ENCODE measurements around the gene ATG5.
"Not testable (repeated sequence)": the region's sequence is repeated elsewhere in the genome, so short reads cannot be mapped to it uniquely, and the experiment has no call there.

ATG5 gene

DNA sequence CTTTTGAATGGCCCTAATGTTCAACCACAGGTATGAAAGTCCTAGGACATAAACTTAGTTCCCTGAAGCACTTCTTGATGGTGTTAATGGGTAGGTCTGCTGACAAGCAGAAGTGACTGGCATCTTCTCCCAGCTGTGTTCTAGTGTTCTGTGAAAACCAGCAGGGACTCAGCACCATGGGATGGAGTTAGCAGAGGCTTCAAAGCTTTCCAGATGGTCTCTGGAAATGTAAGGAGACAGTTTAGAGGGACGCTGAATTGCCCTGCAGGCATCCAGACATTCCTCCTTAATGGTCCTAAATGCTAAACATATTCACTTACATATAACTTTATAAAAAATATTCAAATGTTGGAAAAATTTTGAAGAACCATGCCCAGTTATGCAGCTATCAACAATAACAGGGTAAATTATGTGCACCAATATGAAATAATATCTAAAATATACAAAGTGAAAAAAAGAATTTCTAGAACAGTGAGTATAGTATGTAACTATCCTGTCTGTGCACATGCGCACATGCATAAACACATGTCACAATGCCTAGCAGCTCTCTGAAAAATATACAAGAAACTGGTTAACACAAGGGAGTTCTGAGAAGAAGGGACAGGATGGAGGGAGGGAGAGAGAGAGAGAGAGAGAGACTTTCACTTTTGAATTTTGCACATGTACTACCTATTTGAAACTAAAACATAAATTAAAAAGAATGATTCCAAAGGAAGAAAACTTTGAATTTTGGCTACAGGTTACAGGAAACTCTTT is 152.3 kb downstream of the ATG5 start:
- no peak for DNase-seq

DNA sequence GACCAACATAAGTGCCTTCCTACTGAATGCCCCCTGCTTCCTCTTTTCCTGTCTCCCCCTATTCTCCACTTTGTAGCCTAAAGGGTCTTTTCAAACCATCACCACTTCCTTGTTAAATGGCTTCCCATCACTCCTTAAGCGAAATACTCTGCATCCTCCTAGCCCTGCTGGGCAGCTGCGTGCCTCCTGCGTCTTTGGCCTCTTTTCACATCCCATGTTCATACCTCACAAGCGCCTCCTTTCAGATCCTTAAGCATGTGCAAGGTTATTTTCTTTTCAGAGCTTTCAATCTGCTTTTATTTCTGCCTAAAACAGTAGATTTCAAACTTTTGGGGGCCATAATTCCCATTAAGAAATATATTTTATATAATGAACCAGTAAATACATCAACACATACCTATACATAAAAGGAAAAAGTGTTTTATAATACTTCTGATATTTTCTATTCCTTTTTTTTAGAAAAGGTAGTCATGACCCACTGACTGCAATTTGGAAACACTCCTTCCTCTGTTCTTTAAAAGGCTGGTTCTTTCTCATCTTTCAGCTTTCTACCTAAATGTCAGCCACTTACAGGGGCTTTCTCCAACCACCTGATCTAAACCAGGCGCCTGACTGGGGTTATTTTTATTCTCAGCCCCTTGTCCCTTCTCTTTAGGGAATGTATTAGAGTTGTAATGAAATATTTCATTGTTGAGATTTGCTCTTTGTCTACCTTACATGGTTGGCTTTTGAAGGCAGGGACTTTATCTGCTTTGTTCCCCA is 155.3 kb downstream of the ATG5 start:
- DNase-seq: no peak

DNA sequence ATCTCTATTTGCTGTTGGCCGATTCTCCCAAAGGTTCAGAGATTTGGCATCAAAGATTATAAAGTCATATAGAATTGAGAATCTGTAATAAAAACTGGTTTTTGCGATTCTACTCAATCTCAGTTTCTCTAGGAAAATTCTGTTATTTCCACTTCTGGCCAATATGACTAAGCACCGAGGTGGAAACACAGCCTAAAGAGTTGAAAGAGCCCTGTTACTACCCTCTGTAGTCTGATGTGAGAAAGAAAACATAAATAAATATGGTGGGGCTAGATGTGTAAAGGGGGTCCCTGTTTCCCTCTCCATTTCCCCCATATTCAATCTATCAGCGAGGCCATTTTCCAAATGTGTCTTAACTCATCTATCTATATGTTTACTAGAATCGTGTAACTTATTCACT is 156.0 kb downstream of the ATG5 start:
- DNase-seq: no peak

DNA sequence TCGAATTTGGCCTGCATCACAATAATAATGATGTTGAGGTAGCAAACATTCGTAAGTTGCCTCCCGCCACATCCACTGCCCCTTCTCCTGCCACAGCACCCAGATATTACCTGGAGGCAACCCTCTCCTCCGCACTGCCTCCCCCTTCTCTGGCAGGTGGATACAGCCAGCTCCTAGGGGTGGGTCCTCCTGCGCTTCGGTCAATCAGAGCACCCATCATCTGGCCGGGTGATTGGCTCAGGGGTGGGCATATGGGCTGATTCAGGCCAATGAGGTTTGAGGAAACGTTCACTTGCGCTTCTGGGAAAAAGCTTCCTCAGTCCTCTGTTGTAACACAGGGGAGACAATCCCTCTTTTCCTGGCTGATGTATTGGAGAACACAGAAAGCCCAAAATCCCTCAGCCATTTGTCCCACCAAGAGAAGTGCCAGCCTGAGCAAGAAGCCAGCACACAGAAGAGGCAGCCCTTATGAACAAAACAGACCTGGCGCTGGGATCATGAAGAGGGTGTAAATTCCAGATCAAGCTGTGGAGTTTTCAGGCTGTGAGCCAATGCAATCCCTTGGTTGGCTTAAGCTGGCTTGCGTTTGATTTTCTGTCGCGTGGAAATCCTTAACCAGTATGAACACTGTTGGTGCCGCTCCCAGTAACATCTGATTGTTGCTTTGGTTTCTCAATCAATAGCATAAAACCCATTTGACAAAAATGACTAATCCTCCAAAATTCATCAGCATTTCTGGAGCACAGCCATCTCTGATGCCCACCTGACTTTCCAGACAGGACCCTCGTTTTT is 157.3 kb downstream of the ATG5 start:
- DNase-seq: no peak

DNA sequence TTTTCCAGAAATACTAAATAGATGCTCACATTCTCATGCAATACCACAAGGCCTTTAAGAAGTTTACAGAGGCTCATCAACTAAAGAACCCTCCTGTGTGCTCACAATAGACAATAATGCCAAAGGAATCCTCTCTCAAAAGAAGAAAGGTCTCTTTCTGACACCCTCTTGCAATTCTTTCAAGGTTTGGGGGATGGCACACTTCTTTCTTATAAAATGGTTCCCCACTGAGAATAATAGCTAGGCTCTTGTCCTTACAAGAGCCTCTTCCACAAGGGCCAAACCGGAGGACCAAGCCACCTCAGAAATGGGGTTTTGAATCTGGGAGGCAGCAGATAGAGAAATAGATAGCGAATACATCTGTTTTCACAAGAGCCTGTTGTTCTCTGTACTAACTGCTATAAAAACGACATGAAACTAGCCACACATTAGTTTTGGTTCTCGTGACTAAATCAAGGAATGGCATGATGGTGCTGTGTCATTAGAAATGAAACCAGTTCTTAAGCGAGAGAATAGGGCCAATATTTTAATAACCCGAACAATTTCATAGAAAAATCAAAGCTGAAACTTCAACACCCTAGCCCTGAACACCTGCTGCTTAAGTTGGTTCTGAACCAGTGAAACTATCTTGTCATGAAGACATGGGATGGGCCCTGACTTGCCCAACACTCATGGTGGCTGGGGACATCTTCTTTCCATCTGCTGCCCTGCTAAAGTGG is 158.3 kb downstream of the ATG5 start:
- DNase-seq: no peak

DNA sequence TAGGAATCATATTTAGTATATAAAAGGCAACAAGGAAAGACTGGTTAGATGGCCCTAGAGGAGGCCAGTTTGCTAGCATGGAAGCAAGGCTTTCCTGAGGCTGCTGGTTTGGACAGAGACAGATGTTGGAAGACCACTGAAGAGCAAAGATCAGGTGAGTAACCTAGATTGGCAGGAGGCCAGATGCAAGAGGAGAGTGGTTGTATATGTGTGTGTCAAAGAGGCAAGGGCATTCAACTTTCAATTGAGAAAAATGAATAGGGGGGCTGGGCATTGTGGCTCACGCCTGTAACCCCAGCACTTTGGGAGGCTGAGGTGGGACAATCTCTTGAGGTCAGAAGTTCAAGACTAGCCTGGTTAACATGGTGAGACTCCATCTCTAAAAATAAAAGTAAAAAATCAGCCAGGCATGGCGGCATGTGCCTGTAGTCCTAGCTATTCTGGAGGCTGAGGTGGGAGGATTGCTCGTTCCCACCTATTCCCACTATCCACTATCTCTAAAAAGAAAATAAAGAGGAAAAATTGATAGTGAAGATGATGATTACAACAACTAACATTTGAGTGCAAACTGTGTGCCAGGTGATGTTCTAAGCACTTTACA is 159.6 kb downstream of the ATG5 start:
- DNase-seq: no peak

DNA sequence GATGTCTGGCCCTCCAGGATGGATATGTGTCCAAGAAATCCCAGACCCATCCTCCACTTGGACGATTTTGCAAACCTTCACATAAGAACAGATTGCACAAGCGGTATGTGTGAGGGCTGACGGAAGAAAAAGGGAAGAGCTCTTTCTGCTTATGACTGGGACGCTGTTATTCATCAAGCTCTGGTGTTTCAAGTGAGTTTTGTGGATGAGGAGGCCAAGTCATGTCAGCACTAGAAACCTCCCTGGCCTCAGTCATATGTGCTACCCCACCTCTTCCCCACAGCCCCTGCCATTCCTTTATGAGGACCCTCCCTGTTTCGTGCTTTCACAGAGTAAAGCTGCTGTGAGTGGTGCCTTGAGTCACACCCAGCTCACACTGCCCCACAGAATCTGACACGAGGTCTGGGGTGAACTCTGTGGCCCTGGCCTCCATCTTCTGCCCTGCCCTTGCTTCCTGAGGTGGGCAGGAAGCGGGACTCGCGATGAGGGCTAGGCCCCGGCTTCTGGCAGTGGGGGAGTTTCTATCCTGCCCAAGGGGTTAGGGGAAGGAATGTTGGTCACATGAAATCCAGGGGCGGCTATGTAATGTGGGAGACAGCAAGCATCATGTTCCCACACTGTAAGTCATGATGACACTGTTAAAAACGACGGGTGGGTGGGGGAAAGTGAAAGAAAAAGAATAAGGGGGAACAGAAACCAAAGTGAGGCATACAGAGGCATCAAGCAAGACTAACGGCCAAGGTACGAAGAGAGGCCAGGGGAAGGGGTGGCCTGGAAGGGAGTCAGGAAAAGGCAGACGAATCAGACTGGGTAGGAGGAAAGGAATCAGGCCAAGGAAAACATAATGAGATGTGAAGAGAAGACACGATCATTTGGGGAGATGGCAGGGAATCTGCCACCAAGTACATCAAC is 161.3 kb downstream of the ATG5 start:
- no peak for DNase-seq

DNA sequence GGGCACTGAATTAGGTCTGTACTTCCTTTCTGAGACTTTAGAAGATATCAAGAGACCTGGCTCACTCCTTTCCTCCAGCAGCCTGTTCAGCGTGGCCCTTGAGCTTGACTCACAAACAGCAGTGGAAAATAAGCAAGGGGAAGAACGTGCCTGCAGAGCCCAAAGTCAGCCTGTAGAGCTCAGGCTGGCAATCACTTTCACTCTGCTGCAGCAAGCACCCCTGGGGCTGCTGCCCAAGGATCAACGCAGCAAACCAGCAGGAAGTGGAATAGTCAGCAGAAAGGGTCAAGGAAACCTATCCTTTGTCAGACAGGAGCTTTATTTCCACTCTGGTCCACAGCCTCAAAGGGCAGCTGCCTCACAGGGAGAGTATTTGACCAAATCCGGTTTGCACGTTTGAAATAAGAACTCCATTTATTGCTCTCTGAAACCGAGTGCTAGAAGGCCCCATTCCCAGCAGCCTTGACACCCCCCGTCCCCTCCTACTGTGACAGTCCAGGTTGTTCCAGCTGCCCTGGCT is 162.1 kb downstream of the ATG5 start:
- no peak for DNase-seq

DNA sequence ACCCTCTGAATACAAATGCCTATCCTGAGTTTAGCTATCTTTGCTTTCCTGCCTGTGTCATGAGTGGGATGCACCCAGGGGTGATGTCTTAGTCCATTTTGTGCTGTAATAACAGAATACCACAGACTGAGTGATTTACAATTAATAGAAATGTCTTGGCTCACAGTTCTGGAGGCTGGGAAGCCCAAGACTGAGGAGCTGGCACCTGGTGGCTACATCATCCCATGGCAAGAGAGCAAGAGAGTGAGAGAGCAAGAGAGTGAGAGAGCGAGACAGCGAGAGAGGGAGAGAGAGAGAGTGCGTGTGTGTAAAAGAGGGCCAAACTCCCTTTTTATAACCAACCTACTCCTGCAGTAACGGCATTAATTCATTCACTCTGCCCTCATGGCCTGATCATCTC is 162.6 kb downstream of the ATG5 start:
- no peak for DNase-seq

DNA sequence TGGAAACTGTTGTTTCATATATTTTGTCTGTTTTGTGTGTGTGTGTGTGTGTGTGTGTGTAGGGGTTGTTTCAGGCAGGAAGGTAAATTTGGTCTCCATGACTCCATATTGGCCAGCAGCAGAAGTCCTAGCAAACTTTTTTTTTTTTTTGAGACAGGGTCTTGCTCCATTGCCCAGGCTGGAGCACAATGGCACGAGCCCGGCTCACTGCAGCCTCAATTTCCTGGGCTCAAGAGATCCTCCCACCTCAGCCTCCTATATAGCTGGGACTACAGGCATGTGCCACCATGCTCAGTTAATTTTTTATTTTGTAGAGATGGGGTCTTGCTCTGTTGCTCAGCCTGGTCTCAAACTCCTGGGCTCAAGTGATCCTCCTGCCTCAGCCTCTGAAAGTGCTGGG is 163.7 kb downstream of the ATG5 start:
- DNase-seq: no peak

DNA sequence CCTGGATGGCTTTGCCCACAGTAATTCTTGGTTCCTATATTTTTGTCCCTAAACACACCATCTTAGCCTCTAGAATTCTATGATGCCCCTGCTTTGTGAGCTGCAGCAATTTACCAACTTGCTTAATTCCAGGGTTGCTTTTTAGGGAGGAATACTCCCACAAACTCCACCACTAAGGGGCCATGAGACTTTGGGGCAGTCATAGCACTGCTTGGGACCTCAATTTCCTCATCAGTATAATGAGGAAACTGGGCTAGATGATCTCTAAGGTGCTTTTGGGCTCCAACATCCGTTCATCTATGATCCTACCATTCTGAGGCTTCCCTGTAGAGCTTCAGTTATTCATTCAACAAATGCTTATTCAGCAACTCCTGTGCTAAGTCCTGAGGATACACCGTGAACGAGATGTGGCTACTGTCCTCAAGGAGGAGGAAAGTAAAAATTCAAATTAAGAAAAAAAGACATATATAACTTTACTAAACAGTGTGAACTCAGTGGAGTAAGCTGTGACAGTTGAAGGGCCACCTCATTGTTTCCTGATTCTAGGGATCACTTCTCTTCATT is 164.2 kb downstream of the ATG5 start:
- DNase-seq: no peak

DNA sequence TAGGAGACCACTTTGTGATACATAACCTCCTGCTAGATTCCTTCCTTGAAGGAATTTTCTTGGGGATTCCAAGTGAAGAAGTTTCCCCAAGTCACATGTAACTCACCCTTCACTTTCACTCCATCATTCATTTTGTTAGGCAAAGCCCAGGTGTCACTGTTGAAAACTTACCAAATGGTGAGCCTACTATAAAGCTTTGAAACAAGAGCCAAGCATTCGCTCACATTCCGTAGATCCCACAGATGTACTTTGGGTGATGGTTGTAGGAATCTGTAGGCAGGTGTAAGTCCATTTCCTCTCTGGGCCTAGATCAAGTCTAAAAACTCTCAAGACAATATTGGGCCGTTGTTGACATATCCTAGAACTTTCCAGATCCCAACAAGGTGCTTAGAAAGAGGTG is 165.4 kb downstream of the ATG5 start:
- DNase-seq: no peak

DNA sequence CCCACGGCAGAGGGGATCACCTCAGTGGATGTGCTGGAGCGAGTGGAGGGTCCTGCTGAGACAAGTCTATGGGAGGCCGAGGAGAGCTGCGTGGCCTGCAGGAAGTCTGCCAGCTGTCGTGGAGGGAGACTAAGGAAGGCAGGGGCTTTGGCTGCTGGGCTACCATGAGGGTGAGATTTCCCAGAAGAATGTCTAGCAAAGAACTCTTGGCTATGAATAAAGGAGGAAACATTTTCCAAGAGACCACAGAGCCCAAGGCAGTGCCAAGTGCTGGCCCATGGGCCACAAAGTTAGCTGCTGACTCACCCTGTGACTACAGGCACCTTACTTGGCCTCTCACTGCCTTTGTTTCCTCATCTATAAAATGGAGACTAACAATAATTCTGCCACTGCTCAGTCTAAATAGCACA is 166.0 kb downstream of the ATG5 start:
- DNase-seq: no peak

DNA sequence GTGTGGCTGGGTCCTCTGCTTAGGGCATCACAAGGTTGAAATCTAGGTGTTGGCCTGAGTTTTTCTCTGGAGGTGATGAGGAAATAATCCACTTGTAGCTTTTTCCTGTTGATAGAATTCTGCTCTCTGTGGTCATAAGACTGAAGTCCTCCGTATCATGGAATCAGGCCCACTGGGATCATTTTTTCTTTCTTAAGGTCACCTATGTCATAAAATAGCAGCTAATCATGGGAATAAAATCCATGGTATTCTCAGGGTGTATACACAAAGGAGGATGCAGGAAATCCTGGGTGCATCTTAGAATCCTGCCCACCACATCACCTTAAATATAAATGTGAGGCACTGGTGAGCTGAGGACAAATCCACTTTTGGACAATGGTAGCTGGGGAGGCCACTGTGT is 166.7 kb downstream of the ATG5 start:
- DNase-seq: no peak

DNA sequence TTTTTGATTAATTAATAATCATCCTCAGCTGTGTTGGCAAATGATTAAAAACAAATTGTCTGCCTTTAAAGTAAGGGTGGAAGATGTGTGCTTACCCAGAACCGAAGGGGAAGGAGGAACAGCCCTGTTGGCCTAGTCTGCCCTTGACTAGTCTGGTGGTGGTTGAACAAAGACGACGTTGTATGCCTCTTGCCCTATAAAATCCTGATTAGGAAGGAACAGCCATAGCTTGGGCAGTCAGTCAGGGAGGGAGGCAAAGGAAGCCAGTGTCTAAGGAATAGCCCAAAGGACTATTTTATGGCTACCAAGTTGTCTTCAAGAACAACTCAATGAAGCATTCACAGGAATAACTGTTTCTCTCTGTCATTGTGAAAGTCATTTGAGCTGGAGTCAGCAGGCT is 168.7 kb downstream of the ATG5 start:
- no peak for DNase-seq

DNA sequence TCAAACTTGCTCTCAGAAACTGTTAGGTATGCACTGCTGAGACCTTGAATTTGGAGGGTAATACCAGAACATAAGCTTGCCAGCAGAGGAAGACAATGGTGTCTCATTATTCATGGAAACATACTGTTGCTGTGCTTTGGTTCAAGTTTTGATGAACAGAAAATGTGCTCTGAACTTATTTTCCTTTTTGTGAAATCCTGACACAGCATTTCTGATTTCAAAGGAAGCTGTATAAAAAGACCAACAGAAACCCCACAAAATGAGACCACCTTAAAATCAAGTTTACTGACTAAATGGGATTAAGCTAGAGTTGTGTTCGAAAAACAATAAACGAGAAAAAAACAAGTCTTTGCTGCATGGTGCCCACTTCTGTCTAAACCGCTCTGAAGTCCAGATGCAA is 169.1 kb downstream of the ATG5 start:
- DNase-seq: no peak

DNA sequence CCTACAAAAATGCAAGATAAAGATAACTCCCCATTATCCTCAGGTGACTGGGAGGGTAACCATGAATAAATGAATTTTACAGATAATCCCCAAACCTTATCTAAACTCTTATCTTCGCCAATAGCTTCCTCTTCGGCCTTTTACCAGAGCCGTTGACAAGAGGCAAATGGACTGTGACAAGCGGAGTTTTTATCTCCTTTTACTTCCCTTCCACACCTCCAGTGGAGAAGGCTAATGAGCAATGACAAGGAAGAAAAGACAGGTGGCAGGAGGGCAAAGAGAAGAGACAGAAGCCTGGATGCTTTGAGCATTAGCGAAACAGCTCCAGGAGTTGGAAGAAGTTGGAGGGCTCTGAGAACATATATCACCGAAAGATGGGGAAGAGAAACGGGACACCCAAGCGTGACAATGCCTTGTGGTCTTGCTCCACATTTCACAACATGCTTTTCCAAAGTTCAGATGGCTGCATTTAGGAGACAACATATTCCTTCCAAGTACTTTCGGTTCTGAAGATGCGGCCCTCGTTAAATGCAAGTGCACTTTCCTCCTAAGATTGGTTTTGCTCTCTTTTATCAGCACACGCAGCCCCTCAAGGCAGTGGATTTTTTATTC is 170.2 kb downstream of the ATG5 start:
- DNase-seq: no peak

DNA sequence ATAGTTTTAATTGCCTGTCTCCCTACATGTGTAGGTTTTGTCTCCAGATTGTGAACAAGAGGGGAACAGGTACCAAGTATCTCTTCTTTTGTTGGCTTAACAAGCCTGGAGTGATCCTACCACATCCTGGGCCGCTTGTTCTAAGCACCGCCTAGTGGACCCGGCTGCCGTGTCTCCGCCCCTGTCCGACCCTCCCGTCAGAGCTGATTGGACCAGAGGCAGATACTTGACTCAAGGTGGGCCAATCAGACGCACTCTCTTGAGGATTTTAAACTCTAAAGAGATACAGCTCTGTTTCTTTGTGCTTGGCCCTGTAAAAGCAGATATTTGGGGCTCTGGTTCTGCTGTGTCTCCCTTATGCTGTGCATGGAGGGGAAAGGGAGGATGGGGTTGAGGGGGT is 171.2 kb downstream of the ATG5 start:
- no peak for DNase-seq

DNA sequence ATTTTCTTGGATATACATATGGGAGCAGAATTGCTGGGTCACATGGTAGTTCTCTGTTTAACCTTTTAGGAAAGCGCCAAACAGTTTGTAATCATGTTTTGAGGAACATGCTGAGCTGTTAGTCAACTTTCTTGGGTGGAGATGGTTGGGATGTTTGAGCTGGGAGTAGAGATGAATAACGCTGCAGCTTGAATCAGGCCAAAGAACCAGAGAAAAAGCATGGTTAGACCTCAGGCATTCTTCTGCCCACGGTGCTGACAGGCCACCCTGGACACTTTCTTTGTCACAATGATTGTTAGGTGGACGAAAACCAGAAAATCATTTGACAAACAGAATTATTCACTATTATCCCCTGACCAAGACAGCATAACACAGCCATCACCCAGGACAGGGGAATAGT is 172.6 kb downstream of the ATG5 start:
- DNase-seq: no peak

DNA sequence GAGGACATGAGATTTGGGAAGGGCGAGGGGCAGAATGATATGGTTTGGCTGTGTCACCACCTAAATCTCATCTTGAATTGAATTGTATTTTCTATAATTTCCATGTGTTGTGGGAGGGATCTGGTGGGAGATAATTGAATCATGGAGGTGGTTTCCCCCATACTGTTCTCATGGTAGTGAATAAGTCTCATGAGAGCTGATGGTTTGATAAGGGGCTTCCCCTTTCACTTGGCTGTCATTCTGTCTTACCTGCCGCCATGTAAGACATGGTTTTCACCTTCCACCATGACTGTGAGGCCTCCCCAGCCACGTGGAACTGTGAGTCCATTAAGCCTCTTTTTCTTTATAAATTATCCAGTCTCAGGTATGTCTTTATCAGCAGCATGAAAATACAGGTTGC is 173.1 kb downstream of the ATG5 start:
- not testable (repeated sequence) for DNase-seq

All from effector CD4-positive, alpha-beta T cell (primary cell).